Frontal cortex (tissue), 1 donor: ENCODE results near the gene RDH12. TPM values are rescaled to one million over a fixed set of nuclear protein-coding genes. Genes with fewer than 3 reads are reported as not detected.

Experiments used
- small RNA-seq: library from RNA; depleted of rRNA; stranded (forward); fragments of <200 nt; gene quantifications from one replicate; pipeline ENCODE3, GENCODE V24; 2014
- total RNA-seq: library from RNA; depleted of rRNA; stranded (reverse); fragments of >200 nt; gene quantifications from one replicate; pipeline ENCODE4 v1.2.3, GENCODE V29; 2014

RDH12 gene
- total RNA-seq, 1 donor from 2014 or later: 0.82 TPM

Small RNAs within 50 kb of the gene (small RNA-seq; reads per million reads assigned to genes)
- not detected for gene AL049779.3
- gene RN7SL369P: not detected
- not detected for gene RNA5SP386

Other genes with a start within 250 kb of the RDH12 start
- 22.4 TPM for gene TMEM229B, start 213.2 kb upstream of the RDH12 start, total RNA-seq
- gene PLEKHH1, start 168.6 kb upstream of the RDH12 start, total RNA-seq: 7.3 TPM
- gene PIGH, start 101.6 kb upstream of the RDH12 start, total RNA-seq: 29.8 TPM
- 59.1 TPM for gene ARG2, start 82.0 kb upstream of the RDH12 start, total RNA-seq
- 40.4 TPM for gene VTI1B, start 27.3 kb upstream of the RDH12 start, total RNA-seq
- 128 TPM for gene RDH11, start 6.1 kb upstream of the RDH12 start, total RNA-seq
- 14.7 TPM for gene ZFYVE26, start 114.7 kb downstream of the RDH12 start, total RNA-seq
- gene RAD51B, start 117.9 kb downstream of the RDH12 start, total RNA-seq: 5.3 TPM